GM12873 (cell line): Measurements from ENCODE around the gene SPAG6.

Experiments used
- TF ChIP-seq, protein P1 (sequence below): IDR thresholded peaks from 2 replicates; pipeline ENCODE4 v1.5.1; 2012; ENCODE audit warnings: low read depth, mild to moderate bottlenecking, moderate library complexity, low read length, control low read depth; ENCODE audit not compliant: insufficient read depth; ENCODE audit errors: missing control alignments

The SPAG6 gene

DNA sequence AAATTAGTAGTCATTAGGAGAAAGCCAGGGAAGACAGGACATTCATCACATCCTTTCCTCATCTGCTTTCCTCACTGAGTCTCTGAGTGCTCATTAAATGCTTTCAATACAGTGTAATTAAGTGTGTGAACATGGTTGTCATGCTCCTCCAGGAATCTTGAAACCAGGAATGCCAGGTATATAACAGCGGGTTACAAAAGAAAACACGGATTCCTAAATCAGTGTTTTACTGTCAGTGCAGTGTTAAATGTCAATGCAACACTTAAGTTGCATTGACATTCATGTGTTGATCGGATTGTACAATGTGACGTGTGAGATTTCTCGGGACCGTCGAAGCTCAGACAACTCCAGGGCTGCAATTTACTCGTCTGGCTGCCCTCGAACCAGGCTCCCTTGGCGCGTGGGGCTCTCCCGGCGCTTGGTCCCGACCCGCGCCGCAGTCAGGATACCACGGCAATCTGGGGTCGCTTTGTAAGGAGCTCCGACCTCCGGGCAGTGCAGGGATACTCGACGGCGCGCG lies 455 bp upstream of the SPAG6 start:
- TF ChIP-seq, protein P1, sequence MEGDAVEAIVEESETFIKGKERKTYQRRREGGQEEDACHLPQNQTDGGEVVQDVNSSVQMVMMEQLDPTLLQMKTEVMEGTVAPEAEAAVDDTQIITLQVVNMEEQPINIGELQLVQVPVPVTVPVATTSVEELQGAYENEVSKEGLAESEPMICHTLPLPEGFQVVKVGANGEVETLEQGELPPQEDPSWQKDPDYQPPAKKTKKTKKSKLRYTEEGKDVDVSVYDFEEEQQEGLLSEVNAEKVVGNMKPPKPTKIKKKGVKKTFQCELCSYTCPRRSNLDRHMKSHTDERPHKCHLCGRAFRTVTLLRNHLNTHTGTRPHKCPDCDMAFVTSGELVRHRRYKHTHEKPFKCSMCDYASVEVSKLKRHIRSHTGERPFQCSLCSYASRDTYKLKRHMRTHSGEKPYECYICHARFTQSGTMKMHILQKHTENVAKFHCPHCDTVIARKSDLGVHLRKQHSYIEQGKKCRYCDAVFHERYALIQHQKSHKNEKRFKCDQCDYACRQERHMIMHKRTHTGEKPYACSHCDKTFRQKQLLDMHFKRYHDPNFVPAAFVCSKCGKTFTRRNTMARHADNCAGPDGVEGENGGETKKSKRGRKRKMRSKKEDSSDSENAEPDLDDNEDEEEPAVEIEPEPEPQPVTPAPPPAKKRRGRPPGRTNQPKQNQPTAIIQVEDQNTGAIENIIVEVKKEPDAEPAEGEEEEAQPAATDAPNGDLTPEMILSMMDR, result no peak

DNA sequence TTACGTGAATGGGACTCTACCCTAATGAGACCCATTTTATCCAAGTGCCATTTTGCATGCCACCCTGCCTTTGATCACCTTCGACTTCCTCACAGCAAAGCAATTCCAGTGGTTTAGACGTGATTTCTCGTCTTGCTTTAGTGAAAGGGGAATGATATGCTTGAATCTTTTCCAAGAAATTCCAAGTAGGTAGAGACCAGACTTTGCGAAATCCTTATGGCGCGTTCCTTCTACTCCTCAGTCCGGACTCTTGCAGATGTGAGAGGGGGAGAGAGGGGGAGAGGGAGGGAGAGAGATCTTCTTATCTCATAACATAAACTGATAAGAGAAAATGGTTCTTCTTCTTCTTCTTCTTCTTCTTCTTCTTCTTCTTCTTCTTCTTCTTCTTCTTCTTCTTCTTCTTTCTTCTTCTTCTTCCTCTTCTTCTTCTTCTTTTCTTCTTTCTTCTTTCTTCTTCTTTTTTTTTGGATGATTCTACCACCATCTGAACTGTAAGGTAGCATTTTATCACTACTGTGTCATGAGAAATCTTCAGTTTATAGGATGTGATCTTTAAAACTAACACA lies 883 bp downstream of the SPAG6 start:
- TF ChIP-seq, protein P1, result no peak

DNA sequence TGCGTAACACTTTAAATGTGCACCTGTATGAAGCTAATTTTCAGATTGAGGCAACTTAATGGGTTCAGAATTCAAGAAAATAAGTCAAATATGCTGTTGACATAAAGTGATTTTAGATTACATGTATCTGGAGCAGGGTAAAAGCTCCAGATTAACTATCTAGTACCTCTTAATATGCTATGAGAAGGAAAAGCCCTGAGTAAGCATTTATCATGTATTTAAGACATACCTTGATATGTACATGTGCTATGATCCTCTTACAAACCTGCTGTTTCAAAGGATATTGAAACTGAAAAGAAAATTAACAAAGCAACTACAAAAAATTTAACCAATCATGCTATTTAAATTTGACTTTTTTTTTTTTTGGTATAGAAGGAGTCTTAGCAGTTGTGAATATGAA lies 4.5 kb downstream of the SPAG6 start:
- TF ChIP-seq, protein P1, result no peak

DNA sequence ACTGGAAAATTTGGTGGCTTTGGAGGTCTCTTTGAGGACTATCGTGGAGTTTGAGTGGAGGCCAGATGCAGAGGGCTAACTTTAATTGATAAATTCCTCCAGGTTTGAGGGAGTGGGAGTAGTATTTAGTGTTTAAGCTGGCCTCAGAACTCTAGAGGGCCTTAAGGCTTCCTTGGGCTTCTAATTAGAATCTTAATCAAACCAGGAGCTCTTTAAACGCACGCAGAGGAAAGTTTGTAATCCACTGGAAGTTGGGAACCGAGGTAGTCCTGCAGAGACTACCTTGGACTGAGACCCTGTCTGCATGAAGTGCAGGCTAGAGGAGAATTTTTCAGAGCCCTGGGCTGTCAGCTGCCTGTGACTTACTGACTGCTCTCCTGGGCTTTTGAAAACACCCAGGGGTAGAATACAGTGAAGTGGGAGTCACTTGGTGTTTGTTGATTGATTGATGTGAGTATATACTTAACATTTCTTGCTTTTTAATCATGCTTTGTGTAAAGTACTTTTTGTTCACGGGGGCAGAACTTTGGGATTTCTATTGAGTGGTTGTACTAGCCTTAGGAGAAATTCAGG lies 5.9 kb downstream of the SPAG6 start:
- TF ChIP-seq, protein P1, result no peak

DNA sequence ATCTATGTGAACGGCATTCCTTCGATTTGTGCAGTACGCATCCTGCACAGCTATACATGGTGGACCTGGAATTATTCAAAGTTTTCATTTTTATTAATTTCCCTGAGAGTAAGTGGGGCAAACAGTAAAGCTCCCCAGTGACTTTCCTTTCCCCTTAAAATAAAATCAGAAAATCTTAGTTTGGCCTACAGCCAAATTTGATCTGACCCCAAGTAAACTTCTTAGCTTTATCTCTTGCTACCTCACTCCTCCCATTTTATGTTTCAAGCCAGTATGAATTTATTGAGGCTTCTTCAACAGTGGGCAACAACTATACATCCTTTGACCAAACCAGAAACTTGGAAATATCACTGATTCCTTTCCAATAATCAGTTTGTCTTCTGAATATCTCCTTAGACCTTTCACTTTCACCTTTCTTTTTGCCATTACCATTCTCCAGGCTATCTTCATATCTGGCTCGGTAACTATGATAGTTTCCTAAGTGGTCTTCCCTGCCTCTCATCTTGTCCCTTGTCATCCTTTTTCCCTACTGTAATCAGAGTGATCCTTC lies 11.1 kb downstream of the SPAG6 start:
- TF ChIP-seq, protein P1, result no peak

DNA sequence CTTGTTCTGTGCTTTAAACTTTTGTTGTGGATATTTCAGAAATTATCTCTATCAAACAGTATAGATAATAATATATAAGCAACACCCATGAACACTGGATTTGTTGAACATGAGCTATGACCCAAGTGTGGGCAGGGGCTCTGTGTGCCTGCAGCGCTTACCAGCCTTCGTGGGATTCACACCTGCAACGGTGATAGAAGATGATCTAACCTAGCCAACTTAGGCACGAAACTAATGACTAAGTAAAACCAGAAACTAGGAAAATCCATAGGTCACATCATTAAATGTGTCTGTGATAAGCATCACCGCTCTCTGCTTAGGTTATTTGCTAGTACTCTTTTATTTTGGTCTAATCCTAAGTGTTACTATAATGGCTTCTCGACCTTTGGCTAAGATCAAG lies 18.0 kb downstream of the SPAG6 start:
- TF ChIP-seq, protein P1, result no peak

DNA sequence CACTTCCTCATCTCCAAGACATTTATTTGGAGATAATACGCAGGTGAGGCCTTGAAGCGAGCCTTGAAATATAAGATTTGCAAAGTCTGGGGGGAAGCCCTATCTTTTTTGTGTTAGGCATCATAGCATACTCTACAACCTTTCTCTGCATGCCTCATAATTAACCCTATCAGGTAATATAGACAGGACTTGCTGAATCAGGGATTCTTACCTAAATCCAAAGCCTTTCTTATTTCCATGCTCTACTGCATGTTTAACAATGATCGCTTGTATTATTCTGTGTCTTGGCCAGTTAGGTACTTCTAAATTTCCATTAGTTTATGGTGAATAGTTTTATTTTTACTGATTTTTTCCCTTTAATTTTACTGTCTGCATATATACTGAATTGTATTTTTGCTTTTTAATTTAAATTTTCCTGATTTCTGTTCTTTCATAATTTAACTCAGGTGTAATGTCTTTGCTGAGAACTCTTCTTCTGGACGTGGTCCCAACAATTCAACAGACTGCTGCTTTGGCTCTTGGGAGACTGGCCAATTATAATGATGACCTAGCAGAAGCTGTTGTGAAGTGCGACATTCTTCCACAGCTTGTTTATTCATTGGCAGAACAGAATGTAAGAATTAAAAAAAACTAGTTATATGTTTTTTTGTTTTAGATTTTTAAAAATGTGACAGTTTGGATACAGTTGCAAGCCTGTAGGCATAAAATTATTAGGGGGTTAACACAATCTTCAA lies 19.3 kb downstream of the SPAG6 start:
- TF ChIP-seq, protein P1, result no peak
